ENCODE results near the gene ZNF292.

Gene ZNF292

DNA sequence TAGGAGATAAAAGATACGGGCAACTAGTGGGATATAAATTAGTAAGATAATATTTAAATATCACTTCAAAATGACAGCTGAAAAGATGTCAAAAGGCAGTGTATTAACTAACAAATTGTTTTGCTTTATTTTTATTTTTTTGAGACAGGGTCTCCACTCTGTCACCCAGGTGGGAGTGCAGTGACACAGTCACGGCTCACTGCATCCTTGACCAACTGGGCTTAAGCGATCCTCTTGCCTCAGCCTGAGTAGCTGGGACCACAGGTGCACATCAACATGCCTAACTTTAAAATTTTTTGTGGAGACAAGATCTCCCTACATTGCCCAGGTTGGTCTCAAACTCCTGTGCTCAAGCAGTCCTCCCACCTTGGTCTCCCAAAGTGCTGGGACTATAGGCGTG lies 5.9 kb downstream of the ZNF292 start:
- H3K36me3 ChIP-seq (ENCODE audit: insufficient read depth, low read length), result peaks cover 16% of the 10 kb centered on the region; the same call in 1 of the 2 replicates
- peaks cover 89% of the 10 kb centered on the region for H4K20me1 ChIP-seq (ENCODE audit: insufficient read depth, low read length)
- H2AFZ ChIP-seq (ENCODE audit: low read depth, low read length), result no peak overlapping the region
- TF ChIP-seq, protein P1, sequence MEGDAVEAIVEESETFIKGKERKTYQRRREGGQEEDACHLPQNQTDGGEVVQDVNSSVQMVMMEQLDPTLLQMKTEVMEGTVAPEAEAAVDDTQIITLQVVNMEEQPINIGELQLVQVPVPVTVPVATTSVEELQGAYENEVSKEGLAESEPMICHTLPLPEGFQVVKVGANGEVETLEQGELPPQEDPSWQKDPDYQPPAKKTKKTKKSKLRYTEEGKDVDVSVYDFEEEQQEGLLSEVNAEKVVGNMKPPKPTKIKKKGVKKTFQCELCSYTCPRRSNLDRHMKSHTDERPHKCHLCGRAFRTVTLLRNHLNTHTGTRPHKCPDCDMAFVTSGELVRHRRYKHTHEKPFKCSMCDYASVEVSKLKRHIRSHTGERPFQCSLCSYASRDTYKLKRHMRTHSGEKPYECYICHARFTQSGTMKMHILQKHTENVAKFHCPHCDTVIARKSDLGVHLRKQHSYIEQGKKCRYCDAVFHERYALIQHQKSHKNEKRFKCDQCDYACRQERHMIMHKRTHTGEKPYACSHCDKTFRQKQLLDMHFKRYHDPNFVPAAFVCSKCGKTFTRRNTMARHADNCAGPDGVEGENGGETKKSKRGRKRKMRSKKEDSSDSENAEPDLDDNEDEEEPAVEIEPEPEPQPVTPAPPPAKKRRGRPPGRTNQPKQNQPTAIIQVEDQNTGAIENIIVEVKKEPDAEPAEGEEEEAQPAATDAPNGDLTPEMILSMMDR (IDR thresholded peaks at IDR 0.05; ENCODE audit: borderline replicate concordance, extremely low read depth, low read length, poor library complexity, severe bottlenecking), result no peak
- no peak for TF ChIP-seq EZH2 (IDR thresholded peaks at IDR 0.05; ENCODE audit: borderline replicate concordance, low read depth, low read length, severe bottlenecking)
- no peaks in the 10 kb centered on the region for H3K9me3 ChIP-seq (ENCODE audit: insufficient read depth, low read length, severe bottlenecking)
- no peak overlapping the region for H3K4me3 ChIP-seq (ENCODE audit: low read depth in 1 of 2, low read length in 2 of 2)
- DNase-seq, result no peak
- H3K4me1 ChIP-seq (ENCODE audit: insufficient read depth, low read length), result peaks cover 37% of the 10 kb centered on the region
- peak overlapping the region; percentile 38; the same call in 1 of the 2 replicates for H3K4me2 ChIP-seq (ENCODE audit: insufficient read depth, low read length)
- peaks cover 100% of the 10 kb centered on the region for H3K79me2 ChIP-seq (ENCODE audit: insufficient read depth, low read length)
- no peak overlapping the region for H3K27ac ChIP-seq (ENCODE audit: low read length)
- no peaks in the 10 kb centered on the region for H3K27me3 ChIP-seq (ENCODE audit: insufficient read depth, low read length, poor library complexity)
- ATAC-seq (ENCODE audit: insufficient read depth, low read depth), result no peak
- H3K9ac ChIP-seq (ENCODE audit: low read depth, low read length), result no peak overlapping the region

- H3K79me2 ChIP-seq (ENCODE audit: insufficient read depth, low read length), result peaks cover 100% of the 10 kb centered on the region
- peaks cover 12% of the 10 kb centered on the region; the same call in 1 of the 2 replicates for H3K4me1 ChIP-seq (ENCODE audit: insufficient read depth, low read length)
- H4K20me1 ChIP-seq (ENCODE audit: insufficient read depth, low read length), result peaks cover 94% of the 10 kb centered on the region
- no peak overlapping the region for H2AFZ ChIP-seq (ENCODE audit: low read depth, low read length)
- H3K4me3 ChIP-seq (ENCODE audit: low read depth in 1 of 2, low read length in 2 of 2), result no peak overlapping the region
- H3K36me3 ChIP-seq (ENCODE audit: insufficient read depth, low read length), result peaks cover 8% of the 10 kb centered on the region
- no peaks in the 10 kb centered on the region for H3K9me3 ChIP-seq (ENCODE audit: insufficient read depth, low read length, severe bottlenecking)
- no peak overlapping the region for H3K27ac ChIP-seq (ENCODE audit: low read length)
- no peaks in the 10 kb centered on the region for H3K27me3 ChIP-seq (ENCODE audit: insufficient read depth, low read length, poor library complexity)
- ATAC-seq (ENCODE audit: insufficient read depth, low read depth) (no peak; the same call in 2 of the 3 replicates), DNase-seq (no peak)
- TF ChIP-seq, protein P1 (IDR thresholded peaks at IDR 0.05; ENCODE audit: borderline replicate concordance, extremely low read depth, low read length, poor library complexity, severe bottlenecking), result no peak
- TF ChIP-seq EZH2 (IDR thresholded peaks at IDR 0.05; ENCODE audit: borderline replicate concordance, low read depth, low read length, severe bottlenecking), result no peak
- H3K9ac ChIP-seq (ENCODE audit: low read depth, low read length), result no peak overlapping the region
- H3K4me2 ChIP-seq (ENCODE audit: insufficient read depth, low read length), result no peak overlapping the region
Measured at GRCh38 chr6:87164004-87164403, 8.6 kb downstream of the ZNF292 start.

DNA sequence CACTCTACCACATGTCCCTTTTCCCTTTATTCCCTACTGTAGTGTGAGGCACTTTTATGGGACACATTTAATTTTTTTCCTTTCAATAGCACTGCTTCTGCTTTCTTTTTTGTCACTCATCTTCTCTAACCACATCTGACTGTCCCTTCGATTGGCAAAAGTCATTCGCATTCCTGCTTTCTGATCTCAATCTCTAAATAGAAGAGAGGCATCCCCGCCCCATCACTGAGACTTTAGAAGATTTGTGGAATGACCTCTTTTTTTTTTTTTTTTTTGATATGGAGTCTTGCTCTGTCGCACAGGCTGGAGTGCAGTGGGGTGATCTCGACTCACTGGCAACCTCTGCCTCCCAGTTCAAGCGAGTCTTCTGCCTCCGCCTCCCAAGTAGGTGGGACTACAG lies 9.1 kb downstream of the ZNF292 start:
- H3K4me1 ChIP-seq (ENCODE audit: insufficient read depth, low read length), result peaks cover 11% of the 10 kb centered on the region
- no peak overlapping the region for H3K27ac ChIP-seq (ENCODE audit: low read length)
- ATAC-seq (ENCODE audit: insufficient read depth, low read depth) (no peak), DNase-seq (no peak)
- H3K4me3 ChIP-seq (ENCODE audit: low read depth in 1 of 2, low read length in 2 of 2), result no peak overlapping the region
- no peaks in the 10 kb centered on the region for H3K9me3 ChIP-seq (ENCODE audit: insufficient read depth, low read length, severe bottlenecking)
- peaks cover 94% of the 10 kb centered on the region for H4K20me1 ChIP-seq (ENCODE audit: insufficient read depth, low read length)
- peaks cover 100% of the 10 kb centered on the region for H3K79me2 ChIP-seq (ENCODE audit: insufficient read depth, low read length)
- no peaks in the 10 kb centered on the region for H3K27me3 ChIP-seq (ENCODE audit: insufficient read depth, low read length, poor library complexity)
- H3K4me2 ChIP-seq (ENCODE audit: insufficient read depth, low read length), result no peak overlapping the region
- TF ChIP-seq, protein P1 (IDR thresholded peaks at IDR 0.05; ENCODE audit: borderline replicate concordance, extremely low read depth, low read length, poor library complexity, severe bottlenecking), result no peak
- TF ChIP-seq EZH2 (IDR thresholded peaks at IDR 0.05; ENCODE audit: borderline replicate concordance, low read depth, low read length, severe bottlenecking), result no peak
- H3K36me3 ChIP-seq (ENCODE audit: insufficient read depth, low read length), result peaks cover 13% of the 10 kb centered on the region
- no peak overlapping the region for H2AFZ ChIP-seq (ENCODE audit: low read depth, low read length)
- H3K9ac ChIP-seq (ENCODE audit: low read depth, low read length), result no peak overlapping the region

GRCh38 chr6:87165185-87165584 lies 9.8 kb downstream of the ZNF292 start:
- no peak for TF ChIP-seq EZH2 (IDR thresholded peaks at IDR 0.05; ENCODE audit: borderline replicate concordance, low read depth, low read length, severe bottlenecking)
- TF ChIP-seq, protein P1 (IDR thresholded peaks at IDR 0.05; ENCODE audit: borderline replicate concordance, extremely low read depth, low read length, poor library complexity, severe bottlenecking), result no peak
- H4K20me1 ChIP-seq (ENCODE audit: insufficient read depth, low read length), result peaks cover 93% of the 10 kb centered on the region
- H2AFZ ChIP-seq (ENCODE audit: low read depth, low read length), result no peak overlapping the region
- H3K4me3 ChIP-seq (ENCODE audit: low read depth in 1 of 2, low read length in 2 of 2), result no peak overlapping the region
- H3K27me3 ChIP-seq (ENCODE audit: insufficient read depth, low read length, poor library complexity), result no peaks in the 10 kb centered on the region
- peaks cover 17% of the 10 kb centered on the region for H3K36me3 ChIP-seq (ENCODE audit: insufficient read depth, low read length)
- H3K4me2 ChIP-seq (ENCODE audit: insufficient read depth, low read length), result no peak overlapping the region
- peaks cover 100% of the 10 kb centered on the region for H3K79me2 ChIP-seq (ENCODE audit: insufficient read depth, low read length)
- no peak for ATAC-seq (ENCODE audit: insufficient read depth, low read depth)
- peaks cover 11% of the 10 kb centered on the region for H3K4me1 ChIP-seq (ENCODE audit: insufficient read depth, low read length)
- H3K9me3 ChIP-seq (ENCODE audit: insufficient read depth, low read length, severe bottlenecking), result no peaks in the 10 kb centered on the region
- H3K27ac ChIP-seq (ENCODE audit: low read length), result no peak overlapping the region
- no peak for DNase-seq
- H3K9ac ChIP-seq (ENCODE audit: low read depth, low read length), result no peak overlapping the region
